Keratinocyte (primary cell): Measurements from ENCODE around the gene IPPK.

Experiments
- EZH2 ChIP-seq: IDR thresholded peaks from one replicate; pipeline ENCODE4 v1.6.1; 2012; ENCODE audit warnings: inconsistent platforms, mild to moderate bottlenecking, low read length, moderate library complexity
- TF ChIP-seq, protein P1 (sequence below), 3 experiments: IDR thresholded peaks in 1 of 3; conservative IDR thresholded peaks in 1 of 3; optimal IDR thresholded peaks in 1 of 3; 2 replicates in 2 of 3; 3 replicates in 1 of 3; pipeline versions ENCODE3 to v1.5.1; 2011; ENCODE audit warnings: low read length in 3 of 3, mild to moderate bottlenecking in 3 of 3, moderate library complexity in 2 of 3, control low read depth in 1 of 3, inconsistent platforms in 1 of 3; ENCODE audit not compliant: insufficient read depth in 2 of 3; ENCODE audit errors: extremely low read depth in 1 of 3

DNA sequence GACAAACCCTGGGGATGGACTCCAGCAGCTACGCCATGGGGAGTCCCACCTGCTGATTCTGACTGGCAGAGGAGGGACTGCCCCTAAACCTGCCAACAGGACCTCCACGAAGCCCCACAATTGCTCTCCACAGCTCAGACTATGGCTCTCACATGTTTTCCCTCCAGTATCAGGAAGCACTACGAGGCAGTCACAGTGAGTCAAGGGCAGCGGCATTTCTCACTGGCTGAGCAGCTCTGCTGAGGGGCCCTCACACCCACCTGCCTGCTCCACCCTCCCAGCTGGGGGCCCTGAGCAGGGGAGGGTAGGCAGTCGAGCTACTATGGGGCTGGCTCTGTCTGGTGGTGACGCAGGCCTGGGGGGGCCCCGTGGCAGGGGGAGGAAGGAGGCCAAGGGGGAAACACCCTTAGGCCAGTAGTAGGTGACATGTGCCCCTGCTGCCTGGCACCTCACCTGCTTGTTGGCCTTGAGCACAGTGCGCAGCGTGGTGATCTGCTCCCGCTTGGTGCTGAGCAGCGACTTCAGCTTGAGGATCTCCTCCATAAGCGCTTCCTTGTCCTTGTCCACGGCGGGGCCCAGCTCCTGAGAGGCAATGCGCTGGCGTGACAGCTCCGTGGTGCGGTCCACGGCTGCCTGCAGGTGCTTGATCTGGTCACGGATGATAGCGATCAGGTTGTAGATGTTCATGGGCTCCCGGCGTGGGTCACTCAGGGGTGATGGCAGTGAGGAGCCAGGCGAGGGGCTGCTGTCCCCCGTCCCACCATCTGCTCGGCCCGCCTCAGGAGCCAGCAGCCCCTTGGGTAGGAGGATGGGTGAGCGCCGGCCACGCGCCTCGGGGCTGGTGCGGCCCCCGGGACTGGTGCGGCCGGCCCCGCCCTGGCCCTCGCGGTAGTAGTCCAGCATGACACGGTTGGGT, 48.4 kb upstream of the IPPK start:
- TF ChIP-seq, protein P1, sequence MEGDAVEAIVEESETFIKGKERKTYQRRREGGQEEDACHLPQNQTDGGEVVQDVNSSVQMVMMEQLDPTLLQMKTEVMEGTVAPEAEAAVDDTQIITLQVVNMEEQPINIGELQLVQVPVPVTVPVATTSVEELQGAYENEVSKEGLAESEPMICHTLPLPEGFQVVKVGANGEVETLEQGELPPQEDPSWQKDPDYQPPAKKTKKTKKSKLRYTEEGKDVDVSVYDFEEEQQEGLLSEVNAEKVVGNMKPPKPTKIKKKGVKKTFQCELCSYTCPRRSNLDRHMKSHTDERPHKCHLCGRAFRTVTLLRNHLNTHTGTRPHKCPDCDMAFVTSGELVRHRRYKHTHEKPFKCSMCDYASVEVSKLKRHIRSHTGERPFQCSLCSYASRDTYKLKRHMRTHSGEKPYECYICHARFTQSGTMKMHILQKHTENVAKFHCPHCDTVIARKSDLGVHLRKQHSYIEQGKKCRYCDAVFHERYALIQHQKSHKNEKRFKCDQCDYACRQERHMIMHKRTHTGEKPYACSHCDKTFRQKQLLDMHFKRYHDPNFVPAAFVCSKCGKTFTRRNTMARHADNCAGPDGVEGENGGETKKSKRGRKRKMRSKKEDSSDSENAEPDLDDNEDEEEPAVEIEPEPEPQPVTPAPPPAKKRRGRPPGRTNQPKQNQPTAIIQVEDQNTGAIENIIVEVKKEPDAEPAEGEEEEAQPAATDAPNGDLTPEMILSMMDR (optimal IDR thresholded peaks at IDR 0.05 in 1 of 3, IDR thresholded peaks at IDR 0.05 in 1 of 3, conservative IDR thresholded peaks at IDR 0.05 in 1 of 3; ENCODE audit: extremely low read depth in 1 of 3, insufficient read depth in 2 of 3, low read length in 3 of 3), result no peak
- no peak for TF ChIP-seq EZH2
